Measurements from ENCODE around the gene FOXRED2. TPM values are rescaled to one million over a fixed set of nuclear protein-coding genes. Genes with fewer than 3 reads are reported as not detected.

Gene FOXRED2
- total RNA-seq, 1 donor from 2014 or later: 13.2 TPM

DNA sequence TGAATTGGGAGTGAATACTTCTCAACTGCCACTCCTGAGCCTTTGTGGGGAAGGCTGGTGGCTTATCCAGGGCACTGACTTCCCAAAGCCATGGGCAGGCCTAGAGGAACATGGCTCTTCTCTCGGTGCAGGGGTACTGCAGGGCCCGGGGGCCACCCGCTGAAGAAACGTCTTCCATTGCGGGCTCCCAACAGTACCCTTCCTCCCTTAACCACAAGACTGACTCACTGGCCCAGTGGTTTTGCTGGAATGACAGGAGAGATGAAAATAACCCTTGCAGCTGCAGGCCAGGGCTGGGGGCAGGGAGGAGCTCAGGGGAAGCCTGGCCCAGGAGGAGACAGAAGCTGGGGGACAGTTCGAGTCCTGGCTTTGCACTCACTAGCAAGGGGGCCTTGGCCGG lies 38.9 kb downstream of the FOXRED2 start:
- Histone ChIP-seq H3K4me1 (peaks cover 70% of the 10 kb centered on the region), H3K4me3 (no peak overlapping the region), H3K27ac (peak overlapping the region; percentile 79), H3K9me3 (no peaks in the 10 kb centered on the region), H3K27me3 (ENCODE audit: low read depth) (no peaks in the 10 kb centered on the region), H3K36me3 (peaks cover 28% of the 10 kb centered on the region)
- TF ChIP-seq, protein P1, sequence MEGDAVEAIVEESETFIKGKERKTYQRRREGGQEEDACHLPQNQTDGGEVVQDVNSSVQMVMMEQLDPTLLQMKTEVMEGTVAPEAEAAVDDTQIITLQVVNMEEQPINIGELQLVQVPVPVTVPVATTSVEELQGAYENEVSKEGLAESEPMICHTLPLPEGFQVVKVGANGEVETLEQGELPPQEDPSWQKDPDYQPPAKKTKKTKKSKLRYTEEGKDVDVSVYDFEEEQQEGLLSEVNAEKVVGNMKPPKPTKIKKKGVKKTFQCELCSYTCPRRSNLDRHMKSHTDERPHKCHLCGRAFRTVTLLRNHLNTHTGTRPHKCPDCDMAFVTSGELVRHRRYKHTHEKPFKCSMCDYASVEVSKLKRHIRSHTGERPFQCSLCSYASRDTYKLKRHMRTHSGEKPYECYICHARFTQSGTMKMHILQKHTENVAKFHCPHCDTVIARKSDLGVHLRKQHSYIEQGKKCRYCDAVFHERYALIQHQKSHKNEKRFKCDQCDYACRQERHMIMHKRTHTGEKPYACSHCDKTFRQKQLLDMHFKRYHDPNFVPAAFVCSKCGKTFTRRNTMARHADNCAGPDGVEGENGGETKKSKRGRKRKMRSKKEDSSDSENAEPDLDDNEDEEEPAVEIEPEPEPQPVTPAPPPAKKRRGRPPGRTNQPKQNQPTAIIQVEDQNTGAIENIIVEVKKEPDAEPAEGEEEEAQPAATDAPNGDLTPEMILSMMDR (IDR thresholded peaks at IDR 0.05): no peak
- no peak for DNase-seq
- intact Hi-C loops (cut with DNase I): no loop called here
- no peak for ATAC-seq

DNA sequence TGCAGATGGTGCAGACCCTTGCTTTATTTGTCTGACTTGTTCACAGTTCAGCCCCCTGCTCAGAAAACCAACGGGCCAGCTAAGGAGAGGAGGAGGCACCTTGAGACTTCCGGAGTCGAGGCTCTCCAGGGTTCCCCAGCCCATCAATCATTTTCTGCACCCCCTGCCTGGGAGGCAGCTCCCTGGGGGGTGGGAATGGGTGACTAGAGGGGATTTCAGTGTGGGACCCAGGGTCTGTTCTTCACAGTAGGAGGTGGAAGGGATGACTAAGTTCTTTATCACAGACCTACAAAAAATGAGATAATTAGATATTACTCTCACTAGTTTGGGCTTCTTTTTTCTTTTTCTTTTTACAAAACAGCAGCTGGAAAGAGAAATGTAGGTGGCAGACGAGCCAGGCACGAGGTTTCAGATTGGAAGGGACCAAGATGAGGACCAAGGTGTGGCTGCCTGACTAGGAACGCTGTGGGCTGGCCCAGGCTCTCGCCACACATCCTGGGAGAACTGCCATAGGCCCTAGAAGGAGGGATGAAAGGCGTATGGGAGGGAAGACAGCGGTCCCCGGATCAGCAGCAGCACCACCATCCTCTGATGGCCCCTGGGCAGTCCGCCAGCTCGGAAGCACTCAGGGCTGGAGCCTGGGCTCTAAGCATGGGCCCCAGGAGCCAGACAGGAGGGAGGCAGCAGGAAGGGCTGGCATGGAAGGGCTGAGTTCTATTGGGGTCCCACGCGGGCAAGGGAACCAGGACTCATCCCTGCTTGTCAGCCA lies 39.6 kb downstream of the FOXRED2 start:
- H3K27ac ChIP-seq: peak overlapping the region; percentile 79
- ATAC-seq: peak in 1 of 2 donors; percentile 2
- peaks cover 78% of the 10 kb centered on the region for H3K4me1 ChIP-seq
- H3K4me3 ChIP-seq: no peak overlapping the region
- H3K36me3 ChIP-seq: peaks cover 22% of the 10 kb centered on the region
- no peak for DNase-seq
- no peaks in the 10 kb centered on the region for H3K27me3 ChIP-seq (ENCODE audit: low read depth)
- TF ChIP-seq, protein P1 (IDR thresholded peaks at IDR 0.05): no peak
- intact Hi-C loops (cut with DNase I): no loop called here
- no peaks in the 10 kb centered on the region for H3K9me3 ChIP-seq

DNA sequence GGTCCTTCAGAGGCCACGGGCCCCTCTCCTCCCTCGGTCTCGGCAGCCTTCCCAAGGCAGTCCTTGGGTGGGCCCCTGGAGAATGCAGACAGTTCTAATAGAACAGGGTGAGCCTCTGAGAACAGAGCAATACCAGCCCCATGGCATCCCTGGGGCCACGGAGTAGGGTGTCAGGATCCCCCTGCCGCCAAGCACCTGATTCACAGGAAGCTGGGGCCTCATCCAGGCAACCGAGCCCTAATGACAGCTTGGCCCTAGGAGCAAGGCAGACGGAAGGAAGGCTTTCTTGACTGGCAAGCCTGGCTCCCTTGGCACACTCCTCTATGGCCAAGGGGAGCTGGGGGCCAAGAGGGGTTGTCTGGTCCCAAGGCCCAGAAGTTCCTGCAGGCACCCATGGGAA lies 40.6 kb downstream of the FOXRED2 start:
- Histone ChIP-seq H3K36me3 (peaks cover 13% of the 10 kb centered on the region), H3K27ac (peak overlapping the region; percentile 79), H3K4me1 (peaks cover 87% of the 10 kb centered on the region), H3K27me3 (ENCODE audit: low read depth) (no peaks in the 10 kb centered on the region), H3K9me3 (no peaks in the 10 kb centered on the region), H3K4me3 (no peak overlapping the region)
- DNase-seq (no peak), ATAC-seq (no peak)
- TF ChIP-seq, protein P1 (IDR thresholded peaks at IDR 0.05): no peak
- intact Hi-C loops (cut with DNase I): no loop called here

DNA sequence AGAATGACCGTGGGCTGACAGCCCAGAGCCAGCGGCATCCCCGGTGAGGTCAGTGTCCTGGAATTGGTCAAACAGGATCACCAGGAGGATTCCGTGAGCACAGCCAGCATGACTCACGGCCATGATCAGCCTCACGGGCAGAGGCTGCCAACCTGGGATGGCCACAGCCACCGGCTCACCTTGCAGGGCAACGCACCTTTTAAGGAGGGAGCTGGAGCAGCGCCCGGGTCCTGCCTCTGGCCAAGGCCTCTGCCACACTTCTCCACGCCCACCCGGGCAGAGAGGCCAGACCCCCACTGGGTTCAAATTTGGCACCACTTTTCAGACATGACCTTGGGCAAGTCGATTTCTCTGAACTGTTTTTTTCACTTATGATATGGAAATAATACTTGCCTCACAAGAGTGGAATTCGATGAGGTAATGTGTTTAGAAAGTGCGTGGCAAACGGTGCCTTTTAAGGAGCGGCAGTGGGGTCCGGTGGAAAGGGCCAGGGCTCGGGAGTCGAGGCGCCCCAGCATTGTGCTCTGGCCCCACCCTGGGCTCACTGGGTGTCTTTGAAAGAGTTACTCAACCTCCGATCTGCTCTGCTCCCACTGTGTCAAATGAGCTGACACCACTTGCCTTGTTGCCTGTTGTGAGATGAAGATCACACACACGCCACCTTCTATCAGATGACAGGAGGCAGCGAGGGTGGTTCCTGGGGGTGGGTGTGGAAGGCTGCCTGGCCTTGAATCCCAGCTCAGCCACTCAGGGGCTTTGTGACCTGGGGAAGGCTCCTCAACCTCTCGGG lies 41.4 kb downstream of the FOXRED2 start:
- Histone ChIP-seq H3K9me3 (no peaks in the 10 kb centered on the region), H3K4me1 (peaks cover 87% of the 10 kb centered on the region), H3K27me3 (ENCODE audit: low read depth) (no peaks in the 10 kb centered on the region), H3K4me3 (no peak overlapping the region), H3K27ac (peak overlapping the region; percentile 79), H3K36me3 (peaks cover 7% of the 10 kb centered on the region)
- intact Hi-C loops (cut with DNase I): no loop called here
- peak; percentile 84 for DNase-seq
- peak; percentile 65 to 80 for ATAC-seq
- TF ChIP-seq, protein P1 (IDR thresholded peaks at IDR 0.05): no peak

DNA sequence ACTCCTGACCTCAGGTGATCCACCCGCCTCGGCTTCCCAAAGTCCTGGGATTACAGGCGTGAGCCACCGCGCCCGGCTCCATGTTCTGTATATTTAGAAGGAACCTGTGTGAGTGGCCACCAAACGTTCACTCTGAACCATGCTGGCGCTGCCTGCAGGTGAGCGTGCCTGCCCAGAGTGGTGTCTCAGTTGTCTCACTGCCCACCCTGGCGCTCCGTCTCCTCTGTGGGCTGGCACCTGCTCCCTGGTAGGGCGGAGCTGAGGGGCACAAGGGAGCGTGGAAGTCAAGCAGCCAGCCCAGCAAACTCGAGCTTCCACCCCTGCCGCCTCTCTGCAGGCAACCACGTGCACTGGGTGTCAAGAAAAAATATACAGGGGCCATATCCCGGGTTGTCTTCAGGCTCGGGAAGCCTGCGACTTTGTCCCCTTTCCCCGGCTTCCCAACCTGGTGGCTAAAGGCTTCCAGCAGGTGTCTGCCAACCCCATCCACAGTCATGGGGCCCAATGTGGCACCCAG lies 42.1 kb downstream of the FOXRED2 start:
- DNase-seq (no peak), ATAC-seq (no peak)
- peaks cover 7% of the 10 kb centered on the region for H3K36me3 ChIP-seq
- peak overlapping the region; percentile 79 for H3K27ac ChIP-seq
- TF ChIP-seq, protein P1 (IDR thresholded peaks at IDR 0.05): no peak
- peaks cover 80% of the 10 kb centered on the region for H3K4me1 ChIP-seq
- H3K9me3 ChIP-seq: no peaks in the 10 kb centered on the region
- intact Hi-C loops (cut with DNase I): no loop called here
- H3K27me3 ChIP-seq (ENCODE audit: low read depth): no peaks in the 10 kb centered on the region
- H3K4me3 ChIP-seq: no peak overlapping the region

Measured in lower lobe of right lung (tissue), 2 donors.